ENCODE measurements around the gene STIP1.
"Not testable (repeated sequence)": the region's sequence is repeated elsewhere in the genome, so short reads cannot be mapped to it uniquely, and the experiment has no call there.

STIP1 gene

DNA sequence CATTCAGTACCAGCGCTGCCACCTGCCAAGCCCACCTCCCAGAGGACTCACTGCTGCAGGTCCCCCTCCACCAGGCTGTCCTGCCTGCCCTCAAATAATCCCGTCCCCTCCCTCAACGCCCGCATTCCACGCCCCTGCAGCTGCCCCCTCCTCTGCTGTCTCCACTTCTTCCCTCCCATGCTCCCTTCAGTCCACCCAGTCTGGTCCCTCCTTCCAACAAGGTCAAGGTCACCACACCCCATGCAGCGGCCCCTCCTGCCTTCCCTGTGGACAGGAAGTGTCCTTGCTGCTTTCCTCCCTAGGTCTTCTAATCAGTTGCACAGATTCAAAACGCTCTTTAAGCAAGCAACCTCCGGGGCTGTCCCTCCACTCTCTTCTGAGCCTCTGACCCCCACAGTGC, 32.2 kb upstream of the STIP1 start:
- H3K27me3 ChIP-seq (replicated peaks; ENCODE audit: control insufficient read depth, insufficient read depth, low read length), result no peaks in the 10 kb centered on the region; the same call in 1 of the 2 replicates
- DNase-seq (ENCODE audit: extremely low read depth, insufficient read length), result no peak
- TF ChIP-seq, protein P1, sequence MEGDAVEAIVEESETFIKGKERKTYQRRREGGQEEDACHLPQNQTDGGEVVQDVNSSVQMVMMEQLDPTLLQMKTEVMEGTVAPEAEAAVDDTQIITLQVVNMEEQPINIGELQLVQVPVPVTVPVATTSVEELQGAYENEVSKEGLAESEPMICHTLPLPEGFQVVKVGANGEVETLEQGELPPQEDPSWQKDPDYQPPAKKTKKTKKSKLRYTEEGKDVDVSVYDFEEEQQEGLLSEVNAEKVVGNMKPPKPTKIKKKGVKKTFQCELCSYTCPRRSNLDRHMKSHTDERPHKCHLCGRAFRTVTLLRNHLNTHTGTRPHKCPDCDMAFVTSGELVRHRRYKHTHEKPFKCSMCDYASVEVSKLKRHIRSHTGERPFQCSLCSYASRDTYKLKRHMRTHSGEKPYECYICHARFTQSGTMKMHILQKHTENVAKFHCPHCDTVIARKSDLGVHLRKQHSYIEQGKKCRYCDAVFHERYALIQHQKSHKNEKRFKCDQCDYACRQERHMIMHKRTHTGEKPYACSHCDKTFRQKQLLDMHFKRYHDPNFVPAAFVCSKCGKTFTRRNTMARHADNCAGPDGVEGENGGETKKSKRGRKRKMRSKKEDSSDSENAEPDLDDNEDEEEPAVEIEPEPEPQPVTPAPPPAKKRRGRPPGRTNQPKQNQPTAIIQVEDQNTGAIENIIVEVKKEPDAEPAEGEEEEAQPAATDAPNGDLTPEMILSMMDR (IDR thresholded peaks at IDR 0.05; ENCODE audit: insufficient read depth, low read length, poor library complexity, severe bottlenecking), result no peak
- no peaks in the 10 kb centered on the region for H3K36me3 ChIP-seq (ENCODE audit: control insufficient read depth, insufficient read depth, low read length)
- H3K4me3 ChIP-seq (replicated peaks; ENCODE audit: low read depth, low read length), result no peak overlapping the region

DNA sequence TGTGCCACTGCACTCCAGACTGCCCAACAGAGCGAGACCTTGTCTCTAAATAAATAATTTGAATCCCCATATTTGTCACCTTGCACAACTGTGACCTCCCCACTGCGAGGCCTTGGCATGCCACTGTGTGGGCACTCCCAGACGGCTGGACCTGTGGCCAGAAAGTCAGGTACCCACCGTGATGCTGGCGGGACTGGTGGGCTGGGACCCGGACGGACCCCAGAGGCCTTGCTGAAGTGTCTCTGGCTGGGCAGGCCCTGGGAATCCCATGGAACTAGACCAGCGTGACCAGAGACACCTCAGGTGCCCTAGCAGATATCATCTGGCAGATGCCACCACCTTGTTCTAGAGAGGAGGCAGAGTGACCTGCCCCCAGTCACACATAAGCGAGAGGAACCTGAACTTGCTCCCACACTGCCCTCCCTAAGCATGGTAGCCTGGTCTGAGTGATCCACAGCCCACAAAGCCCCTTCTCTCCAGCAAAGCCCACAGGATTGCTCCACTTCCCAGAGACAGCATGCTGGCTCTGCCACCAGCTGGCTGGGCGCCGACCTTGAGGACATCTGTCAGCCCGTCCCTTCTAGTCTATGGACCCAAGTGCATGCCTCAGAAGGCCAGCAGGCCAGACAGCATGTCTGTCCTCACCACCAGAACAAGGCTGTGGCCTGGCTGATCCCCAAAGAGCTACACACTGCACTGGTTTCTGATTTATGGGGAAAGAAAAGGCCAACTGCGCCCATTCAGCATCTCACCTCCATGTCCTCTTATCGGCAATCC, 29.5 kb upstream of the STIP1 start:
- Histone ChIP-seq H3K4me3 (replicated peaks; ENCODE audit: low read depth, low read length) (no peak overlapping the region), H3K27me3 (replicated peaks; ENCODE audit: control insufficient read depth, insufficient read depth, low read length) (no peaks in the 10 kb centered on the region; the same call in 1 of the 2 replicates), H3K36me3 (ENCODE audit: control insufficient read depth, insufficient read depth, low read length) (no peaks in the 10 kb centered on the region)
- TF ChIP-seq, protein P1 (IDR thresholded peaks at IDR 0.05; ENCODE audit: insufficient read depth, low read length, poor library complexity, severe bottlenecking), result no peak
- no peak for DNase-seq (ENCODE audit: extremely low read depth, insufficient read length)

DNA sequence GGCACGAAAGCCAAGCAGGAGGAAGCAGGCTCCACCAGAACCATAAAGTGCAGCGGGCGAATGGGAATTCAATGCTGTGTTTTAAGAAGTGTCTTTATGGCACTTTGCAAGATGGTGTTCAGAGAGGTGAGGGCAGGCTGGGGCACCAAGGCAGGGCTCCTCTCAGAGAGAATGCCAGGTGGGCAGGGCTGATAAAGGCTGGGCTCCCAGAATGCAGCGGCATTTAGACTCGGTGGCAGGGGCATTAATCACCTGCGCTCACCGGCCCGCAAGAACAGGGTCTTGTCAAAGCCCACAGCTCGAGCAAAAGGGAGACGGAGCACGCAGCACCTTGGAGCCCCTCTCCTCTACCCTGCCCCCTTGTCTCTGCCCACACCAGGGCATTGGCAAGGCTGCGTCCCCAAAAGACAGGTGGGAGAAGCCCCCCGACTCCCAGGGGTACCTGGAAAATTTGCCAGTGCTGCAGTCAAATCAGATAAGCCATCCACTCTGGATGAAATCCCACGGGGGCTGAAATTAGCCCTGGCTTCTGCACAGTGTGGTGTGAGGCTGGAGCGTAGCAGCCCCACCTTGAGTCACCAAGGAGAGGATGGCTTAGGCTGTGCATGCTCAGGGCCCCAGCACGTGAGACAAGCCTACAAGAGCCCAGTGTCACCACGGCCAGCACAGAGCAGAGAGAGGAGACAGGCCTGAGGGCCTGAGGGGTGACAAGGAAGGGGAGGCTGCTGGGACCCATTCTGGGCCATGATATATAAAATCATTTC, 28.2 kb upstream of the STIP1 start:
- no peak for DNase-seq (ENCODE audit: extremely low read depth, insufficient read length)
- no peaks in the 10 kb centered on the region for H3K36me3 ChIP-seq (ENCODE audit: control insufficient read depth, insufficient read depth, low read length)
- H3K4me3 ChIP-seq (replicated peaks; ENCODE audit: low read depth, low read length), result no peak overlapping the region
- H3K27me3 ChIP-seq (replicated peaks; ENCODE audit: control insufficient read depth, insufficient read depth, low read length), result no peaks in the 10 kb centered on the region; the same call in 1 of the 2 replicates
- TF ChIP-seq, protein P1 (IDR thresholded peaks at IDR 0.05; ENCODE audit: insufficient read depth, low read length, poor library complexity, severe bottlenecking), result no peak

DNA sequence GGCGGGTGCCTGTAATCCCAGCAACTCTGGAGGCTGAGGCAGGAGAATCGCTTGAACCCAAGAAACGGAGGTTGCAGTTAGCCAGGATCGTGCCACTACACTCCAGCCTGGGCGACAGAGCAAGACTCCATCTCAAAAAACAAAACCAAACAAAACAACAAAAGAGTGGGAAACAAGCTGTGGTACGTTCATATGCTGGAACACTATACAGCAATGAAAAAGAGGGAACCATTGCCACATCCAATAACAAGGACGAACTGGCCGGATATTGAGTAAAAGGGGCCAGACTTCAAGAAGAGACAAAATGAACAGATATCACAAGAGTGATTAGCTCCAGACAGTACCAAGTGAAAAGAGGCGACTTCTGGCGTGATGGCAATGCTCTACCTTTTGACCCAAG, 24.9 kb upstream of the STIP1 start:
- TF ChIP-seq, protein P1 (IDR thresholded peaks at IDR 0.05; ENCODE audit: insufficient read depth, low read length, poor library complexity, severe bottlenecking), result no peak
- no peak for DNase-seq (ENCODE audit: extremely low read depth, insufficient read length)
- no peak overlapping the region for H3K4me3 ChIP-seq (replicated peaks; ENCODE audit: low read depth, low read length)
- H3K36me3 ChIP-seq (ENCODE audit: control insufficient read depth, insufficient read depth, low read length), result no peaks in the 10 kb centered on the region
- no peaks in the 10 kb centered on the region for H3K27me3 ChIP-seq (replicated peaks; ENCODE audit: control insufficient read depth, insufficient read depth, low read length)

DNA sequence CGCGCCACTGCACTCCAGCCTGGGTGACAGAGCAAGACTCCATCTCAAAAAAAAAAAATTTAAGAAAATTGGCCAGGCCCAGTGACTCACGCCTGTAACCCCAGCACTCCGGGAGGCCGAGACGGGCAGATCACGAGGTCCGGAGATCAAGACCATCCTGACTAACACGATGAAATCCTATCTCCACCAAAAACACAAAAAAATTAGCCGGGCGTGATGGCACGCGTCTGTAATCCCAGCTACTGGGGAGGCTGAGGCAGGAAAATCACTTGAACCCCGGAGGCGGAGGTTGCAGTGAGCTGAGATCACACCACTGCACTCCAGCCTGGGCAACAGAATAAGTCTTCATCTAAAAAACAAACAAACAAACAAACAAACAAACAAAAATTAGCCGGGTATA, 23.2 kb upstream of the STIP1 start:
- DNase-seq (ENCODE audit: extremely low read depth, insufficient read length); H3K36me3 ChIP-seq (ENCODE audit: control insufficient read depth, insufficient read depth, low read length); H3K4me3 ChIP-seq (replicated peaks; ENCODE audit: low read depth, low read length); H3K27me3 ChIP-seq (replicated peaks; ENCODE audit: control insufficient read depth, insufficient read depth, low read length): not testable (repeated sequence)

DNA sequence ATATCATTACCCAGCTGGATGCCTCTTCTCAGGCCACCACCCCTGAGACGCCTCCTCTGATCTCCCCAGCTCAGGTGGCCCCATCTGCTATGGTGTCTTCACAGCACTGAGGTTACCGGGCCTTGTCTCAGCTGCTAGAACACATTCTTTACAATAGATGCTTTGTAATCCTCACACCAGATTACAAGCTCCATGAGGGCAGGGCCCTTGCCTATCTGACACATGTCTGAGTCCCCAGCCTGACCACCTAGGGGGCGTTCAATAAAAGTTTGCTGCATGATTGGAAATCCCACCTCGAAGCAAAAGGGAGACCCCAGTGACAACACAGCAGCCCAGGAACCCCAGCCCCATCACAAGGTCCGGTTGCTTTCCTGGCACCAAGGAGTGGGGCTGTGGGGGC, 22.0 kb upstream of the STIP1 start:
- no peaks in the 10 kb centered on the region for H3K36me3 ChIP-seq (ENCODE audit: control insufficient read depth, insufficient read depth, low read length)
- H3K27me3 ChIP-seq (replicated peaks; ENCODE audit: control insufficient read depth, insufficient read depth, low read length), result no peaks in the 10 kb centered on the region
- TF ChIP-seq, protein P1 (IDR thresholded peaks at IDR 0.05; ENCODE audit: insufficient read depth, low read length, poor library complexity, severe bottlenecking), result no peak
- no peak overlapping the region for H3K4me3 ChIP-seq (replicated peaks; ENCODE audit: low read depth, low read length)
- DNase-seq (ENCODE audit: extremely low read depth, insufficient read length), result no peak

All from GM06990 (cell line).